LNCaP clone FGC (cell line): ENCODE measurements around the gene CCDC85C.

Source experiments
- DNase-seq: peaks from one replicate; pipeline ENCODE4 v3.0.0-alpha.2; 2011; ENCODE audit warnings: low read depth
- H3K4me3 ChIP-seq: 2 replicates; pipeline ENCODE4 v1.5.1; 2011; ENCODE audit warnings: mild to moderate bottlenecking, low read depth, low read length, control low read depth
- TF ChIP-seq, protein P1 (sequence below): IDR thresholded peaks from 2 replicates; pipeline ENCODE4 v1.5.1; 2012; ENCODE audit warnings: mild to moderate bottlenecking; ENCODE audit not compliant: control insufficient read depth, insufficient read depth; ENCODE audit errors: extremely low read depth

CCDC85C gene

DNA sequence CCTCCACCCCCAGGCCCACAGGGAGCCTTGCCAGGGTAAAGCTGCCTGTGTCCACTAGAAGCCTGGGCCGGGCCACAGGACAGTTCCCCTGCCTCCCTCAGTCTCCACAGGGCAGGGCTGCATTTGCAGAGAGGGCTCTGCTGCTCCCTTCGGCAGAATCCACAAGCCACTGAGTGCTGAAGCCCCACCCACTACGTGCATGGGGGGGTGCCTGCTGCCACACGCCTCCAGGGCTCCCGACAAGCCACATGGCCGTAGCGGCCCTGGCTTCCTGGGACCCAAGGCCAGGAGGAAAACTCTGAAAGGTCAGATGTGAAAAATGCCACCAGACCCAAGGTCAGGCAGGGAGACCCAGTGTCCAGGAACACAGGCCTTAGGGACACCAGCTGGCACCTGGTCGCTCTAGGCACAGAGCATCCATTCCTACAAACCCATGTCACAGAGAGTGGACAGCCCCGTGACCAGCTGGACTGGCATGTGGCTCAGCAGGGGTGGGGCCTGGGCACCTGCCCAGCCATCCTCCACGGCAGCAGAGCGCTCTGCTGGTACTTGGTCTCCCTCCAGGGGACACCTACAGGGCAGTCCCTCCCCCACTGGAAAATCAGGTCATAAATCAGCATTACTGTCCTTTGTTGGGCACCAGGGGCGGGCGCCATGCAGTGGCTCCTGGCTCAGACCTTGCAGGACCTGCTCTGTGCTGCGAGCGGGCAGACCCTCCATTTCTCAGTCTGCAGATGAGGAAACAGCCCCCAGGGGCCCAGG lies 42.9 kb downstream of the CCDC85C start:
- H3K4me3 ChIP-seq = peak overlapping the region; percentile 28; the same call in 1 of the 2 replicates
- TF ChIP-seq, protein P1, sequence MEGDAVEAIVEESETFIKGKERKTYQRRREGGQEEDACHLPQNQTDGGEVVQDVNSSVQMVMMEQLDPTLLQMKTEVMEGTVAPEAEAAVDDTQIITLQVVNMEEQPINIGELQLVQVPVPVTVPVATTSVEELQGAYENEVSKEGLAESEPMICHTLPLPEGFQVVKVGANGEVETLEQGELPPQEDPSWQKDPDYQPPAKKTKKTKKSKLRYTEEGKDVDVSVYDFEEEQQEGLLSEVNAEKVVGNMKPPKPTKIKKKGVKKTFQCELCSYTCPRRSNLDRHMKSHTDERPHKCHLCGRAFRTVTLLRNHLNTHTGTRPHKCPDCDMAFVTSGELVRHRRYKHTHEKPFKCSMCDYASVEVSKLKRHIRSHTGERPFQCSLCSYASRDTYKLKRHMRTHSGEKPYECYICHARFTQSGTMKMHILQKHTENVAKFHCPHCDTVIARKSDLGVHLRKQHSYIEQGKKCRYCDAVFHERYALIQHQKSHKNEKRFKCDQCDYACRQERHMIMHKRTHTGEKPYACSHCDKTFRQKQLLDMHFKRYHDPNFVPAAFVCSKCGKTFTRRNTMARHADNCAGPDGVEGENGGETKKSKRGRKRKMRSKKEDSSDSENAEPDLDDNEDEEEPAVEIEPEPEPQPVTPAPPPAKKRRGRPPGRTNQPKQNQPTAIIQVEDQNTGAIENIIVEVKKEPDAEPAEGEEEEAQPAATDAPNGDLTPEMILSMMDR = no peak
- peak; percentile 92 for DNase-seq

DNA sequence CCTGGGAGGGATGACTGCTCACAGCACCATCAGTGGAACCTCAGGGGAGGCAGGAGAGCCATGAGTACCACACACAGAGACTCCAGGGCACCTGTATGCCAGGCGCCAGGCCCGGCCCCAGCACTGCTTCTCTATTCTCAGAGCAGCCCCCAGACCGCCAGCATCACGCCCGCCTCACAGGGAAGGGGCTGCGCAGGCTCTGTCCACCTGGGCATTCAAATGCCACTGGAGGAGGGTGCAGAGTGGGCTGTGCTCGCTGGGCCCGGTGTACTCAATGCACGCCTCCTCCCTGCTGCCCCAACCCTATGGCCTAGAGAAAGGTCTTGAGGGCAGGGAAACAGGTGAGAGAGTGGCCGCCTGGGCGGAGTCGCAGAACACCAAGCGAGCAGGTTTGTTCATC lies 43.6 kb downstream of the CCDC85C start:
- TF ChIP-seq, protein P1 = no peak
- no peak overlapping the region for H3K4me3 ChIP-seq
- no peak for DNase-seq

DNA sequence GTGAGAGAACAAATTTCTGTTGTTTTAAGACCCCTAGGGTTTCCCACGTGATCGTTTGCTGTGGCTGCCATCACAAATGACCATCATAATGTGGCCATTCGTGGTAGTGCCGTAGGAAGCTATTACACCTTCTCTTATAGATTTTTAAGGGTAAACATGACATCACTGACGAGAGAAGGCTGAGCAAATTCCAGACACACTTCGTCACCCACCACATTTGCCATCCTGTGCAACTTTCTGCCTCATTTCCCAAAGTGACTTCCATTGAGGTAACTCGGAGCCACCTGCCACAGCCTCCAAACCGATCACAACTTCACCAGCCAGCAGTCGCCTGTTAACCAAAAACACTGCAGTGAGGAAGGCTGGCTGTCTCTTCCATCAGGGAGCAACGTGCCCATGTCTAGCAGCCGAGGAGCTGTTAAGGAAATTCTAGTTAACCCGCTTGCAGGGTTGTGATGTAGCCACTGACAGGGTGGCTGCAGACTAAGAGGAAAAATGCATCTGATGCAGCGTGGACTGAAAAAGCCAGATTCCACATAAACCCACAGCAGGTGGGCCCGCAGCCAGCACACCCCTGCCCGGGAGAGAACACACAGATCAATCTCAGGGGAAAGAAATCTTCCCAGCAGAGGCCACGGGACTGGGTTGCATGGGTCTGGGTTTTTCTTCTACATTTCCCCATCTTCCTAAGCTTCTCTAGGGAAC lies 44.6 kb downstream of the CCDC85C start:
- DNase-seq = no peak
- no peak overlapping the region for H3K4me3 ChIP-seq
- TF ChIP-seq, protein P1 = no peak

DNA sequence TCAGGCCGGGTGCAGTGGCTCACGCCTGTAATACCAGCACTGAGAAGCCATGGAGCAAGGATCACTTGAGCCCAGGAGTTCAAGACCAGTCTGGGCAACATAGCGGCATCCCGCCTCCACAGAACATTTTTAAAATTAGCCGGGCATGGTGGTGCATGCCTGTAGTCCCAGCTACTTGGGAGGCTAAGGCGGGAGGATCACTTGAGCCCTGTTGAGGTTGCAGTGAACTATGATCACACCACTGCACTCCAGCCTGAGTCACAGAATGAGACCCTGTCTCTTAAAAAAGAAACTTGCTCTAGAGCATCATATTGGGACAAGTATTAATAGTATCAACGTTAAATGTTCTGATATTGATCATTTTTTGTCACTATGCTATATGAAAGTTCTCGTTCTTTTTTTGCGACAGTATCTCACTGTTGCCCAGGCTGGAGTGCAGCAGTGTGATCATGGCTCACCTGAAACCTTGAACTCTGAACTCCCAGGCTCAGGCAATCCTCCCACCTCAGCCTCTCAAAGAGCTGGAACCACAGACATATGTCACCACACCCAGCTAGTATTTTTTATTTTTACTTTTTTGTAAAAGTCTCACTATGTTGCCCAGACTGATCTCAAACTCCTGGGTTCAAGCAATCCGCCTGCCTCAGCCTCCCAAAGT lies 47.7 kb downstream of the CCDC85C start:
- no peak overlapping the region for H3K4me3 ChIP-seq
- DNase-seq = no peak
- TF ChIP-seq, protein P1 = no peak

DNA sequence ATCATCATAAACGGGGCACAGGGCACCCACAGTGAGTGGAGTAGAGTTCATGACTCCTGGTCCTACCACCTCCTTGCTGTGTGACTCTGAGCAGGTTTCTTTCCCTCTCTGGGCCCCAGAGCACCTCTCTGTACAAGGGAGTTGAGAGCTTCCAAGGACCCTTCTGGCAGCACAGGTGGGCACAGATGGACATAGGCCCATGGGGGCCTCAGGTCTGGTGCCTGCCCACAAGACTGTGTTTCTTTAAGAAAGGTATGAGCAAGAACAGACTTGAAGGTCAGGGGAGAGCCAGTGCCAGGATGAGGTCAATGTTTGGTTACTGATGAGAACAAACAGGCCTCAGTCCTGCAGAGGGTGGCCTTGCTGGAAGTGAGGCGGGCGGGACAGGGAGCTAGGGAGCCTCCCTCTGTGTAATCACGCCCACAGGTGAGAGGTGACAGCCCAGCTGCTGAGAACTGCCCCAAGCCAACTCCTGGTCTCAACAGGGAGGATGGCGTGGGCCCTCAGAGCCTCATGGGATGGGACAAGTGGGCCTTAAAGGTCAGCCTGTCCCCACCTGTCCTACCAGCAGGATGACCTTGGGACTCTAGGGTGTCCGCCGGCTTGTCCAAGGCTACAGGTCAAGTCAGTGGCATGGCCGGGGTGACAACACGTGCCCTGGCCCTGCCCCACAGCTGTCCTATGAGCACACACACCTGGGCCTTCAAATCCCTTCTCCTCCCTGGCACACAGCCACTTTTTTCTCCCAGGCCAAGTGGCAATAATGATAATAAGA lies 49.1 kb downstream of the CCDC85C start:
- peak; percentile 96 for DNase-seq
- peak overlapping the region; percentile 28 for H3K4me3 ChIP-seq
- TF ChIP-seq, protein P1 = no peak

DNA sequence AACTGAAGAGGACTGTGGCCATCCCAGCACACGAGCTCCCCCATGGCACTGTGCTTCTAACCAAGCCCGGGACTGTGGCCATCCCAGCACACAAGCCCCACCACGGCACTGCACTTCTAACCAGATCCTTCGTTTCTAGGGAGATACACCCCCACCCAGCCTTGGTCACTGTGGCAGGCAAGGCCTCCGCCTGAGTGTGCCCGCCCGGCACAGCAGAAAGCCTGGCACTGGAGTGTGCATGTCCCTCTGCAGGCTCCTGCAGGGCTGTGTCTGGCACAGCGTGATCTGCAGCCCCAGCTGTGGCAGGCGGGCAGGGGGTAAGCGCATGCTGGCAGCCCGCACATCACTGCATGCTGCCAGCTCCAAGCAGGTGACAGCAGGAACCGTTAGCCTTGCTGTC lies 49.8 kb downstream of the CCDC85C start:
- H3K4me3 ChIP-seq = peak overlapping the region; percentile 28
- TF ChIP-seq, protein P1 = no peak
- DNase-seq = no peak
